Embryonic facial prominence (tissue), 1 donor: ENCODE data around the gene UBE2J2.
"Not testable (repeated sequence)": the region's sequence is repeated elsewhere in the genome, so short reads cannot be mapped to it uniquely, and the experiment has no call there.

Experiments used
- DNase-seq: peaks from one replicate; pipeline ENCODE4 v3.0.0-alpha.2; 2016; ENCODE audit errors: extremely low spot score

Gene UBE2J2

GRCh38 chr1:1273512-1274298, at the start of gene UBE2J2:
Gene UBE2J2, minus strand, starts transcription at chr1:1273854. Its CDS starts 5,862 bp downstream, at chr1:1267992.
- DNase-seq: peak; percentile 90

GRCh38 chr1:1322952-1323351, 49.3 kb upstream of the UBE2J2 start:
- DNase-seq: no peak

- DNase-seq: no peak
Measured at GRCh38 chr1:1322418-1322817, 48.8 kb upstream of the UBE2J2 start.

- no peak for DNase-seq
Measured at GRCh38 chr1:1321477-1321876, 47.8 kb upstream of the UBE2J2 start.

- no peak for DNase-seq
Measured at GRCh38 chr1:1320666-1321448, 47.2 kb upstream of the UBE2J2 start.

- DNase-seq: no peak
Measured at GRCh38 chr1:1319646-1319941, 45.9 kb upstream of the UBE2J2 start.

GRCh38 chr1:1318777-1319645, 45.4 kb upstream of the UBE2J2 start:
- DNase-seq: no peak

GRCh38 chr1:1318131-1318652, 44.5 kb upstream of the UBE2J2 start:
- DNase-seq: no peak

- DNase-seq: no peak
Measured at GRCh38 chr1:1317420-1317819, 43.8 kb upstream of the UBE2J2 start.

- not testable (repeated sequence) for DNase-seq
Measured at GRCh38 chr1:1316199-1316598, 42.5 kb upstream of the UBE2J2 start.

- no peak for DNase-seq
Measured at GRCh38 chr1:1315435-1315954, 41.8 kb upstream of the UBE2J2 start.

- DNase-seq: no peak
Measured at GRCh38 chr1:1314678-1315335, 41.2 kb upstream of the UBE2J2 start.

- no peak for DNase-seq
Measured at GRCh38 chr1:1314237-1314586, 40.6 kb upstream of the UBE2J2 start.

- DNase-seq: no peak
Measured at GRCh38 chr1:1313500-1314236, 40.0 kb upstream of the UBE2J2 start.

GRCh38 chr1:1312450-1313314, 39.0 kb upstream of the UBE2J2 start:
- DNase-seq: no peak

- no peak for DNase-seq
Measured at GRCh38 chr1:1311107-1312104, 37.8 kb upstream of the UBE2J2 start.

- DNase-seq: no peak
Measured at GRCh38 chr1:1310476-1311053, 36.9 kb upstream of the UBE2J2 start.

GRCh38 chr1:1310109-1310385, 36.4 kb upstream of the UBE2J2 start:
- DNase-seq: no peak
